Pancreas (tissue), 10 donors: ENCODE measurements around the gene CLSTN2. TPM values are rescaled to one million over a fixed set of nuclear protein-coding genes. Genes with fewer than 3 reads are reported as not detected.

ENCODE experiments used
- ATAC-seq, 4 donors: fragments of 200-7000 bp; cut with Tn5 transposase; one replicate each; pipeline versions ENCODE4 v1.8.0 to v1.9.1; 2020; ENCODE audit warnings: mild to moderate bottlenecking in 4 of 4, moderate library complexity in 4 of 4
- DNase-seq, 6 donors: peaks; one replicate each; pipeline ENCODE4 v3.0.0-alpha.2; 2020
- FAIRE-seq: peaks from 2 replicates; lab custom pipeline; 2012; peaks lifted over from hg19 to GRCh38; lab: Jason Lieb, UNC
- H3K27ac ChIP-seq, 4 donors: fragments of 200-600 bp; sonication (generic); 1 replicate in 3 of 4; 2 replicates in 1 of 4; pipeline versions ENCODE4 v1.5.0 to v1.8.0; 2020
- H3K27me3 ChIP-seq, 4 donors: fragments of 200-600 bp; one replicate each; pipeline ENCODE4 v1.8.0; 2021
- H3K36me3 ChIP-seq, 3 donors: fragments of 200-600 bp; sonication (generic) in 1 of 3; one replicate each; pipeline versions ENCODE4 v1.5.0 to v1.8.0; 2020 to 2021
- H3K4me1 ChIP-seq, 3 donors: fragments of 200-600 bp; one replicate each; pipeline ENCODE4 v1.8.0; 2021
- H3K4me3 ChIP-seq, 4 donors: fragments of 200-600 bp; sonication (generic) in 2 of 4; one replicate each; pipeline versions ENCODE4 v1.5.0 to v1.8.0; 2020 to 2021
- H3K9me3 ChIP-seq, 4 donors: fragments of 200-600 bp; one replicate each; pipeline ENCODE4 v1.8.0; 2021
- CTCF ChIP-seq, 4 donors: fragments of 200-600 bp; sonication (generic) in 3 of 4; IDR thresholded peaks; one replicate each; pipeline versions ENCODE4 v1.5.0 to v1.8.0; 2021; ENCODE audit warnings: antibody characterized with exemption in 4 of 4
- WGBS, 2 donors: extraction: QIAGEN DNeasy Blood & Tissue Kit; methylation state at CpG; one replicate each; pipeline ENCODE4 v1.1.7; 2013; 5-methylcytosine and 5-hydroxymethylcytosine counted together
- intact Hi-C, 3 donors: fragments of 100-400 bp; cut with DNase I; formaldehyde crosslinking; loops; one replicate each; pipeline versions ENCODE4 v1.11.1 to v1.14.2; 2022
- polyA plus RNA-seq, 2 donors: library from polyadenylated mRNA; stranded (reverse); fragments of 200-250 nt; gene quantifications; one replicate each; pipeline ENCODE4 v1.2.3, GENCODE V29; 2013
- total RNA-seq, 6 donors: library from RNA; stranded (reverse); fragmentation: NEBNext Ultra II Directional in 4 of 6; extraction: Animal tissue kit (Norgen Biotek cat#: 25700) in 4 of 6; gene quantifications; one replicate each; pipeline versions ENCODE4 v1.2.1 to v1.2.4, GENCODE V29; 2021 to 2023
- donor health status: healthy with polysubstance abuse.
- donor health status: DM: no; HTN: no; CAD: no; lungs with moderate emphysema.
- donor health status: DM: no; HTN: no; CAD: no.
- donor health status: control.
- donor health status: control.
- donor health status: Bipolar disorder and iron deficiency.
- donor health status: DM: yes; HTN: yes; CAD: no.
- donor health status: DM: no; HTN: no; CAD: no.
- donor health status: DM: no; HTN: no; CAD: no.
- donor health status: DM: yes; HTN: yes; CAD: no.

CLSTN2 gene
- total and polyA plus RNA-seq, 8 donors = 0.65 to 9.3 (median 2.9) TPM

DNA sequence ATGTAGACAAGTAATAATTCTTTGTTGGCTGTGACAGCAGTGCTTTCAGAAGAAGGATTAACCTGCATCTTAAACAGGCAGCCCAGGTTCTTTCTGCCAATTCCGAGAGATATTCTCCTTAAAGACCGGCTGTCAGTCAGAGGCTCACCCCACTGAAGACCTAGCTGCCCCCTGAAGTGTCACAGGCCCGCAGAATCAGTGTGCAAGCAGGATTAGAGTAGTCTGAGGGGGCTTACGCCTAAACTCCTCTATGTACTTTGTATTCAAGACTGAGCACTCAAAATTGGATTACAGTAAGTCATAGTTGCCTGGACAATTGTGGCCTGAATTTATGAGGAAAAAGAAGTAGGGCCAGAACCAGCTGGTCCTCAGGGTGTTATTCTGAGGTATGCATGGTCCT, 342.9 kb downstream of the CLSTN2 start:
- Histone ChIP-seq H3K27ac (no peak overlapping the region), H3K9me3 (no peaks in the 10 kb centered on the region), H3K4me1 (no peaks in the 10 kb centered on the region), H3K27me3 (no peaks in the 10 kb centered on the region), H3K4me3 (no peak overlapping the region), H3K36me3 (no peaks in the 10 kb centered on the region)
- no peak for TF ChIP-seq CTCF (IDR thresholded peaks at IDR 0.05)
- intact Hi-C loops = no loop called here
- 83% methylated on average over 4 of the region's 4 CpGs for WGBS, 2 donors
- no peak for ATAC-seq
- FAIRE-seq = no peak
- no peak for DNase-seq

DNA sequence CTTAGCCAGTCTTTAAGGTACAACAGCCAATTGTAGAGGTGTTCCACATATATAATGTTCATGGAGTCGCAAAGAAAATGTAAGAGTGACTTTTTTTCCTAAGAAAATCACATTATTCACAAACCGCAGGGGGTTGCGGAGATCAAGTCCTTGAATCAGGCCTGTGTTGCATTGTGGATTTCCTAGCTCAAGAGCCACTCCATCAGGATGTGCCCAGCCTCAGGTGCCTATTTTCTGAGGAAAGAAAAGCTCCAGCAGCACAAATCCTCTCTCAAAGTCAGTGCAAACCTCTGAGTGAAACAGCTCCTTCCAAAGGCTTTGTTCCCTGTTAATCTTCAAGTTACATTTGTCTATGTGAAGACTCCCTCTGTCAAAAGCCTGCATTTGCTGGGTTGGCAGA, 349.4 kb downstream of the CLSTN2 start:
- no peaks in the 10 kb centered on the region for H3K9me3 ChIP-seq
- WGBS, 2 donors = 89% methylated on average over 3 of the region's 3 CpGs
- no peak for DNase-seq
- intact Hi-C loops = no loop called here
- no peaks in the 10 kb centered on the region for H3K4me1 ChIP-seq
- no peak overlapping the region for H3K27ac ChIP-seq
- H3K4me3 ChIP-seq = no peak overlapping the region
- H3K27me3 ChIP-seq = no peaks in the 10 kb centered on the region
- no peak for ATAC-seq
- FAIRE-seq = no peak
- TF ChIP-seq CTCF (IDR thresholded peaks at IDR 0.05) = no peak
- H3K36me3 ChIP-seq = no peaks in the 10 kb centered on the region

- Histone ChIP-seq H3K9me3 (no peaks in the 10 kb centered on the region), H3K36me3 (no peaks in the 10 kb centered on the region), H3K27me3 (no peaks in the 10 kb centered on the region), H3K4me1 (no peaks in the 10 kb centered on the region), H3K4me3 (no peak overlapping the region), H3K27ac (no peak overlapping the region)
- no peak for ATAC-seq
- TF ChIP-seq CTCF (IDR thresholded peaks at IDR 0.05) = no peak
- no peak for FAIRE-seq
- 47 to 48% methylated on average over 3 of the region's 3 CpGs for WGBS, 2 donors
- no peak for DNase-seq
- intact Hi-C loops = no loop called here
Observed at GRCh38 chr3:140285380-140285779, 350.4 kb downstream of the CLSTN2 start.

DNA sequence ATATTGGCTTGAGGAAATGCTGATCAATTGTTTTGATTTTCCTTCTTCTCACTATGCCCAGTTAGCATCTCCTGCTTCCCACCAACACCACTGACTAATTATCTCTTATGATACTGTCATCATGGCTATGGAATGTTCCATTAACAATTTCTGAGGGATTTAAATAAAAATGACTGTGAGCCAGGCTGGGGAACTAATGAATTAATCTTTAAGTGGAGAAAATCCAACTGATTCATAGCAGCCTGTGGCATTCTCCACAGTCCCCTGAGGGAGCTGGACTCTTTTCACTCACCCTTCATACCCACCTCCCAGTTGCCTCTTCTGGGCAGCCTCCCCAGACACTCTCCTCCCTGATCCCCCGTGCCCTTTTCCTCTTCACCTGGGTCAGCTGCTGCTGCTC, 353.6 kb downstream of the CLSTN2 start:
- TF ChIP-seq CTCF (IDR thresholded peaks at IDR 0.05) = no peak
- FAIRE-seq (no peak), DNase-seq (no peak), ATAC-seq (no peak)
- intact Hi-C loops = no loop called here
- Histone ChIP-seq H3K27ac (no peak overlapping the region), H3K27me3 (no peaks in the 10 kb centered on the region), H3K9me3 (no peaks in the 10 kb centered on the region), H3K4me1 (no peaks in the 10 kb centered on the region), H3K36me3 (no peaks in the 10 kb centered on the region), H3K4me3 (no peak overlapping the region)
- WGBS, 2 donors = 51 to 71% methylated on average over 1 of the region's 1 CpG

- no peak for TF ChIP-seq CTCF (IDR thresholded peaks at IDR 0.05)
- Histone ChIP-seq H3K36me3 (no peaks in the 10 kb centered on the region), H3K27ac (no peak overlapping the region), H3K4me3 (no peak overlapping the region), H3K27me3 (no peaks in the 10 kb centered on the region), H3K9me3 (no peaks in the 10 kb centered on the region), H3K4me1 (no peaks in the 10 kb centered on the region)
- WGBS, 2 donors = 49 to 52% methylated on average over 2 of the region's 2 CpGs
- ATAC-seq (no peak), DNase-seq (no peak), FAIRE-seq (no peak)
- intact Hi-C loops = no loop called here
Observed at GRCh38 chr3:140290105-140290504, 355.1 kb downstream of the CLSTN2 start.
